Smooth muscle cell (in vitro differentiated cells): ENCODE measurements around the gene APOF. TPM values are rescaled to one million over a fixed set of nuclear protein-coding genes. Genes with fewer than 3 reads are reported as not detected.

Experiments
- DNase-seq: peaks from one replicate; lab custom pipeline; 2025; ENCODE audit not compliant: unreplicated experiment; lab: John Stamatoyannopoulos, UW
- H2AFZ ChIP-seq: fragments of 200-600 bp; sonication (generic); 2 replicates; pipeline ENCODE4 v1.6.0; 2016; ENCODE audit warnings: antibody characterized with exemption, low read depth, mild to moderate bottlenecking
- H3F3A ChIP-seq: fragments of 200-600 bp; sonication (generic); 2 replicates; pipeline ENCODE4 v1.6.0; 2017; ENCODE audit warnings: antibody characterized with exemption, low read depth
- H3K27ac ChIP-seq: fragments of 200-600 bp; sonication (generic); 2 replicates; pipeline ENCODE4 v1.5.1; 2016; ENCODE audit warnings: low read depth, mild to moderate bottlenecking
- H3K27me3 ChIP-seq: fragments of 200-600 bp; sonication (generic); 2 replicates; pipeline ENCODE4 v1.6.1; 2016; ENCODE audit warnings: low read depth, mild to moderate bottlenecking
- H3K36me3 ChIP-seq: fragments of 200-600 bp; sonication (generic); 2 replicates; pipeline ENCODE4 v1.5.1; 2016; ENCODE audit warnings: low read depth
- H3K4me1 ChIP-seq: fragments of 200-600 bp; sonication (generic); 2 replicates; pipeline ENCODE4 v1.5.1; 2016; ENCODE audit warnings: low read depth
- H3K4me2 ChIP-seq: fragments of 200-600 bp; sonication (generic); 2 replicates; pipeline ENCODE4 v1.6.0; 2016; ENCODE audit warnings: mild to moderate bottlenecking
- H3K4me3 ChIP-seq: fragments of 200-600 bp; sonication (generic); 2 replicates; pipeline ENCODE4 v1.5.1; 2016; ENCODE audit warnings: mild to moderate bottlenecking
- H3K79me2 ChIP-seq: fragments of 200-600 bp; sonication (generic); 2 replicates; pipeline ENCODE4 v1.6.0; 2016; ENCODE audit warnings: low read depth, mild to moderate bottlenecking
- H3K9ac ChIP-seq: fragments of 200-600 bp; sonication (generic); 2 replicates; pipeline ENCODE4 v1.6.0; 2016; ENCODE audit warnings: low read depth
- H3K9me3 ChIP-seq: fragments of 200-600 bp; sonication (generic); replicated peaks from 2 replicates; pipeline ENCODE4 v1.5.1; 2016; ENCODE audit warnings: low read depth
- H4K20me1 ChIP-seq: fragments of 200-600 bp; sonication (generic); 2 replicates; pipeline ENCODE4 v1.6.0; 2016; ENCODE audit warnings: low read depth
- WGBS: methylation state at CpG from one replicate; pipeline ENCODE4 v1.1.7; 2016; ENCODE audit warnings: low lambda C conversion rate; 5-methylcytosine and 5-hydroxymethylcytosine counted together
- polyA plus RNA-seq: library from polyadenylated mRNA; unstranded; fragments of >200 nt; fragmentation: Nextera tagmentation; extraction: Ambion mirVana; gene quantifications from 2 replicates; pipeline ENCODE4 v1.2.1, GENCODE V29; 2016
- total RNA-seq: library from RNA; depleted of rRNA; stranded (reverse); fragments of >200 nt; gene quantifications from 2 replicates; pipeline ENCODE4 v1.2.3, GENCODE V29; 2014
- TF ChIP-seq, protein P1 (sequence below): fragments of 200-600 bp; sonication (generic); IDR thresholded peaks from 2 replicates; pipeline ENCODE4 v1.5.1; 2017; ENCODE audit warnings: borderline replicate concordance, mild to moderate bottlenecking, antibody characterized with exemption; ENCODE audit not compliant: insufficient read depth, poor library complexity, severe bottlenecking

The APOF gene
- total and polyA plus RNA-seq, 2 experiments from 2014 or later, result not detected

DNA sequence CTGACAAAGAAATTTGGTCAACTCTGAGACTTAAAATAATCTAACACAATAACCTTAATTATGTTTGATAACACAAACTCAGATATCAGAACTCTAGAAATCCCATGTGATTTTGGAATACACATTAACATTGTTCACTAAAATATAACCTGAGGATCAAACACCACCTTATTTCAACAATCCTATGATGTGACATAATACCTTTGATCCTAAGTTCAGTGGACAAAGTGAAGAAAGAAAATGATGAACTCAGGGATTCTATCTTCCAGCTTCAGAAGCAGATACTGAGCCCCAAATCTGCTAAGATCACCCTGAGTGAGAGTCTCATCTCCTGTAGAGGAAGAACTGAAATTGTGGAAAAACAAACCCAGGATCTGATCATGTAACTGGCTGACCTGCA is 35.7 kb upstream of the APOF start:
- H2AFZ ChIP-seq, result no peak overlapping the region
- H3K4me1 ChIP-seq, result no peaks in the 10 kb centered on the region
- H3K9ac ChIP-seq, result no peak overlapping the region
- no peak for DNase-seq
- no peak overlapping the region for H3K4me3 ChIP-seq
- H4K20me1 ChIP-seq, result no peaks in the 10 kb centered on the region
- no peaks in the 10 kb centered on the region for H3K36me3 ChIP-seq
- H3F3A ChIP-seq, result no peaks in the 10 kb centered on the region
- no peak overlapping the region for H3K4me2 ChIP-seq
- no peak overlapping the region for H3K27ac ChIP-seq
- TF ChIP-seq, protein P1, sequence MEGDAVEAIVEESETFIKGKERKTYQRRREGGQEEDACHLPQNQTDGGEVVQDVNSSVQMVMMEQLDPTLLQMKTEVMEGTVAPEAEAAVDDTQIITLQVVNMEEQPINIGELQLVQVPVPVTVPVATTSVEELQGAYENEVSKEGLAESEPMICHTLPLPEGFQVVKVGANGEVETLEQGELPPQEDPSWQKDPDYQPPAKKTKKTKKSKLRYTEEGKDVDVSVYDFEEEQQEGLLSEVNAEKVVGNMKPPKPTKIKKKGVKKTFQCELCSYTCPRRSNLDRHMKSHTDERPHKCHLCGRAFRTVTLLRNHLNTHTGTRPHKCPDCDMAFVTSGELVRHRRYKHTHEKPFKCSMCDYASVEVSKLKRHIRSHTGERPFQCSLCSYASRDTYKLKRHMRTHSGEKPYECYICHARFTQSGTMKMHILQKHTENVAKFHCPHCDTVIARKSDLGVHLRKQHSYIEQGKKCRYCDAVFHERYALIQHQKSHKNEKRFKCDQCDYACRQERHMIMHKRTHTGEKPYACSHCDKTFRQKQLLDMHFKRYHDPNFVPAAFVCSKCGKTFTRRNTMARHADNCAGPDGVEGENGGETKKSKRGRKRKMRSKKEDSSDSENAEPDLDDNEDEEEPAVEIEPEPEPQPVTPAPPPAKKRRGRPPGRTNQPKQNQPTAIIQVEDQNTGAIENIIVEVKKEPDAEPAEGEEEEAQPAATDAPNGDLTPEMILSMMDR, result no peak
- no peaks in the 10 kb centered on the region for H3K9me3 ChIP-seq
- no peaks in the 10 kb centered on the region for H3K79me2 ChIP-seq
- H3K27me3 ChIP-seq, result no peaks in the 10 kb centered on the region

DNA sequence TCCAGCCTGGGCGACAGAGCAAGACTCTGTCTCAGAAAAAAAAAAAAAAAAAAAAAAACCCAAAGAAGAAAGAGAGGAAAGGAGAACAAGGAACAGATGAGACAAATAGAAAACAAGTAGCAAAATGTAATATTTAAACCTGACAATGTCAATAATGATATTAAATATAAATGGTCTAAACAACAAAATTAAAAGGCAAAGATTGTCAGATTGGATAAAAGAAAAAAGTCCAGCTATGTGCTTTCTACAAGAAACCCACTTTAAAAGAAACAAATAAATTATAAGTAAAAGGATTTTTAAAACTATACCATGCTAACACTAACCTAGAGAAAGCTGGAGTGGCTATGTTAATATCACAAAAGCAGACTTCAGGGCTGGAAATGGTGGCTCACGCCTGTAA is 29.7 kb upstream of the APOF start:
- H3K36me3 ChIP-seq, result no peaks in the 10 kb centered on the region
- no peak overlapping the region for H3K9ac ChIP-seq
- H3K79me2 ChIP-seq, result no peaks in the 10 kb centered on the region
- H3K27me3 ChIP-seq, result no peaks in the 10 kb centered on the region
- no peak overlapping the region for H3K27ac ChIP-seq
- H2AFZ ChIP-seq, result no peak overlapping the region
- no peaks in the 10 kb centered on the region for H4K20me1 ChIP-seq
- no peak for DNase-seq
- H3K4me3 ChIP-seq, result no peak overlapping the region
- H3K4me1 ChIP-seq, result peaks cover under 1% of the 10 kb centered on the region
- TF ChIP-seq, protein P1, result no peak
- no peak overlapping the region for H3K4me2 ChIP-seq
- WGBS, result 87% methylated on average over 2 of the region's 2 CpGs
- no peaks in the 10 kb centered on the region for H3F3A ChIP-seq
- H3K9me3 ChIP-seq, result no peaks in the 10 kb centered on the region

DNA sequence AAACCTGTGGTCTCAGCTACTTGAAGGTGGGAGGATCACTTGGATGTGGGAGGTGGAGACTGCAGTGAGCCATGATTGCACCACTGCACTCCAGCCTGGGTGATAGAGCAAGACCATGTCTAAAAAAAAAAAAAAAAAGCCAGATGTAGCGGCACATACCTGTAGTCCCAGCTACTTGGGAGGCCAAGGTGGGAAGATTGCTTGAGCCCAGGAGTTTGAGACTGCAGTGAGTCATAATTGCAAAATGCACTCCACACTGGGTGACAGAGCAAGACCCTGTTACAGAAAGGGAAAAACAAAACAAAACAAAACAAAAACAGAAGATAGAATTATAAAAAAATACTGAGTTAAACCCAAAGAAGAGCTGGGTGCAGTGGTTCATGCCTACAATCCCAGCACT is 29.1 kb upstream of the APOF start:
- Histone ChIP-seq H4K20me1 (no peaks in the 10 kb centered on the region), H3K4me2 (no peak overlapping the region), H3K79me2 (no peaks in the 10 kb centered on the region), H3K36me3 (no peaks in the 10 kb centered on the region), H3K4me1 (peaks cover 3% of the 10 kb centered on the region), H3K27me3 (no peaks in the 10 kb centered on the region), H2AFZ (no peak overlapping the region), H3K4me3 (no peak overlapping the region), H3F3A (no peaks in the 10 kb centered on the region), H3K9me3 (no peaks in the 10 kb centered on the region), H3K9ac (no peak overlapping the region), H3K27ac (no peak overlapping the region)
- no peak for DNase-seq
- TF ChIP-seq, protein P1, result no peak
- WGBS, result 71% methylated on average over 1 of the region's 1 CpG

DNA sequence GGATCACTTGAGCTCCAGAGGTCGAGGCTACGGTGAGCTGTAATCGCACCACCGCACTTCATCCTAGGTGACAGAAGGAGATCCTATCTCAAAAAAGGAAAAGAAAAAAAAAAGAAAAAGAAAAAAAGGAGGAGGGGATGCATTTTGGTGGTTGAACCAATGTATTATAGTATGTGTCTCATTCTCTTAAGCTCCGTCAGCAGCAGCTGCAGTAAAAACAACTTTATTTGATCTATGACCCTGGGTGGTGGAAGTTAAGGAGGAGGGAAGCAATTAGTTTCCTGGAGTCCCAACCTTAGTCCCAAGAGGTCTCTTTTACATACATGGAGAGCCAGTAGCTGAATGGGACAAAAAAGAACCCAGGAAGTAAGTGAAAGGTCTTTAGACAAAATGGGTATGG is 26.8 kb upstream of the APOF start:
- TF ChIP-seq, protein P1, result no peak
- Histone ChIP-seq H3K27me3 (no peaks in the 10 kb centered on the region), H3K9ac (no peak overlapping the region), H2AFZ (no peak overlapping the region), H3K4me2 (no peak overlapping the region), H3K27ac (no peak overlapping the region), H3K4me3 (no peak overlapping the region), H3F3A (no peaks in the 10 kb centered on the region), H3K4me1 (peaks cover 3% of the 10 kb centered on the region), H3K9me3 (no peaks in the 10 kb centered on the region), H4K20me1 (no peaks in the 10 kb centered on the region), H3K79me2 (no peaks in the 10 kb centered on the region), H3K36me3 (no peaks in the 10 kb centered on the region)
- DNase-seq, result no peak
- 78% methylated on average over 5 of the region's 5 CpGs for WGBS
